IPS-NIHi7 (cell line): ENCODE measurements around the gene SNX6.
"Not testable (repeated sequence)": the region's sequence is repeated elsewhere in the genome, so short reads cannot be mapped to it uniquely, and the experiment has no call there.

Experiments
- DNase-seq: peaks from one replicate; pipeline ENCODE4 v3.0.0; 2012; ENCODE audit warnings: mixed read lengths; ENCODE audit errors: extremely low spot score

The SNX6 gene

DNA sequence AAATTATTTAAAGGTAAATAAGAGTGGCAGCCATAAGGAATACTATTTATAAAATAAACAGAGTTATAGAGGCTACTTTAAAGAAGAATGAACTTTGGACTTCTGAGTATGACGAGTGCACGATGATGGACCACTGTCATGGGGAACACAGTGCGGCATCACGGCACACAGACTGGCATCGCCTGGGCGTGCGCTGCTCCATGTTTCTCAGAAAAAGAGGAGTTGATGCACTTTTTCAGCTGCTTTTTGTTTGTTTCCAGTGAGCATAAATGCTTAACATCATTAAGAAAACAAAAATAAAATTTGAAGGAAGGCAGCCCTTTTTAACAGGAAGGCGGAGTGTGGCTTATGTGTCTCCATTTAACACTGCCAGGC is 67.2 kb downstream of the SNX6 start:
- no peak for DNase-seq

DNA sequence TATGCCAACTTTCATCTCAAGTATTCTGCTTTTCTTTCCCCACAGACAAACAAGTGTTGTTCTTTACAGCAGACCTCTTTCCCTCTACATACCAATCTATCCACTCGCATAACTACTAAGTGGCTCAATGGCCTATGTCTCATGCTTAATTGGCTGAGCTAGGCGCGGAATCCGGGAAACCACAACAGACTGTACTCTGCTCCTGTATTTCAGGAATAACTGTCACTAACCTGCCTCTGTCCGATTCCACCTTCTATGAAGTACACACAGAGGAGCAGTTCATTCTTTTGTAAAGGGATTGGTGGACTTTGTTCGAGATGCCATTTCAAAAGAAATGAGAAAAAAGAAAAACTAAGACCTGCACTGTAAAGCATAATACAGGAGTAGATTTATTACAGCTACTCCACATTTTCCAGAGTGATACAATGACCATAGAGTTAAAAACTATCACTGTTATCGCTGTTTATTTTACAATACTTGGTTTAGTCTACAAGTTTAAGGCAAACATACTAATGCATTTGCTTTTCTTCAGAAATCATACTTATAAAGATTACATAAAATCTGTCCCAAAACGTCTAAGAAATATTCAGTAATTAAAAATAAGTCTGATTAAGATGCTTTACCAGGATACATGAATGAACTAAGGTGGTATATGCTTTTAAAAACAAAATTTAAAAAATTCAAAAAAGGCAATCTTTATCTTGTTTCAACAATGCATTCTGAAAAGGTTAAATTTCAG is 67.7 kb downstream of the SNX6 start:
- not testable (repeated sequence) for DNase-seq

DNA sequence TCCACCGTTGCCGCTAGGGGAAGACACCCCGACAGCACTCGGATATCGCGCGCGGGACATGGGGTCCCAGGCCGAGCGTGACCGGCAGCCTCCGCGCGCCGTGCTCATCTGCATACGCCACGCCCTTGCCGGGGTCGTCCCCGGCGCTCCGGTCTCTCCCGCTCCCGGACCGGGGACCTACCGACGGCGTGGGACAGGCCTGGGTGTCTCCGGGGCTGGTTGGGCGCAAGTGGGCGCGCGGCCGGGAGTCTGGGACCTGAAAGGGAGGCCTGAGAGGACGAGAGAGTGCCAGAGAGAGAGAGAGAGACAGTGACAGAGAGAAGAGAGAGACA is 73.5 kb downstream of the SNX6 start:
- not testable (repeated sequence) for DNase-seq

DNA sequence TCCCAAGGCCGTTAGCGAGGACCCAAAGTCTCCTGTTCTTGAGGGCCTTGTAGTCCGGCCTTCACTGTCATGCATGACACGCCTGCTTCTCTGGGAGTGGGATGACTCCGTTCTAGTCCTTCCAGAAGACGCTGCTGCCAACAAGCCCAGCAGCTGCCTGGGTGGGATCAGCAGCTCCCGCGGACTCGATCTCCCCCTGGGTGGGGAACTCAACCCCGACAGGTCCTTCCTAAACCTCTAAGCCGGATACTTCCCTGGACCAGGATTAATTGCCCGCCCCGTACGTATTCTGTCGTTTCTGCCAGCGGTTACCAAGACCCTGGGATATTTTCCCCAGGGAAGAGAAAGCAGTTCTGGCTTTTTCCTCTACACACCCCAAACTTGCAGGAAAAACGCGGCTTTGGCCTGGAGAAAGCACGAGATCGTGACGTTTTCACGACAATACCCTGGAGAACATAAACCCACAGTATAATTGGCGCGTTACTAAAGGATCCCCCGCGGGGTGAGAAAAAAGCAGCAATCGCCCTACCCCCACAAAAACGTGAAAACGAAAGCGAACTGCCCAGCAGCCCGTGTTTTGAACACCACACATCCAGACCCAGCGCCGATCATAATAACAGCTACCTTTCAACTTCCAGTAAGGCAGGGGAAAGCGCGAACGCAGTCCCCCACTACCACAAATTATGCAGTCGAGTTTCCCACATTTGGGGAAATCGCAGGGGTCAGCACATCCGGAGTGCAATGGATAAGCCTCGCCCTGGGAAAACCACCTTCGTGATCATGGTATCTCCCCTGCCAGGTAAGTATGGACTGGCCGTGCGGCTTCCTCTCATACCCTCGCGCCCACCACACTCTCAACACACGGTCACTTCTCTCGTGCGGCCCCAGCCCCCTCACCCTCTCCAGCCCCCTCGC is 74.1 kb downstream of the SNX6 start:
- DNase-seq: not testable (repeated sequence)

DNA sequence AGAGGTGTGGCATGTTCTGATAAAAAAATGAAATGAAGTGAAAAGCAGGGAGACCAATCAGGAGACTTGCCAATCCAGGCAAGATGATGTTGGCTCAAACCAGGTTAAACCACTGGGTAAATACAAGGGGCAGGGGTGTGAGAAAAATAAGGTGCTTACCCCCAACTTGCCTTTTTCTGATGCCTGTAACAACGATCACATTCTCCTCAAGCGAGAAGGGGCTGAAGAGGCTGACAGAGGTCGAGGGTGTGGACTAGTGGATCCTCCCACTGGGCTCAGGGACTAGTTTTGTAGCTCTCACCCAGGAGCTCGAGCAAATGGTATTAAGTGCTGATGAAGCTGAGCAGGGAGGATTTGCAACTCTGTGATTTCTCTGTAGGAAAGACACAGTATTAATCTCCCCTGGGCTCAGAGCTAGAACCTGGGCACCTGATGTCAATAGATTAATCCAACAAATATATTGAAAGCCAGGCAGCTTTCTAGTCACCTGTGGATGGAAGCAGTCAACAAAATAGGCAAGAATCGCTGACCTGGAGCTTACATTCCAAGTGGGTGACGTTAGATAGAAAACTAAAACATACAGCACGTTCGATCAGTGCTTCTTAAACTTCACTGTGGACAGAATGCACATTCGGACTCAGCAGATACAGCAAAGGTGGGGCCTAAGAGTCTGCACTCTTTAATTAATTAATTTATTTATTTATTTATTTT is 75.3 kb downstream of the SNX6 start:
- peak; percentile 9 for DNase-seq

DNA sequence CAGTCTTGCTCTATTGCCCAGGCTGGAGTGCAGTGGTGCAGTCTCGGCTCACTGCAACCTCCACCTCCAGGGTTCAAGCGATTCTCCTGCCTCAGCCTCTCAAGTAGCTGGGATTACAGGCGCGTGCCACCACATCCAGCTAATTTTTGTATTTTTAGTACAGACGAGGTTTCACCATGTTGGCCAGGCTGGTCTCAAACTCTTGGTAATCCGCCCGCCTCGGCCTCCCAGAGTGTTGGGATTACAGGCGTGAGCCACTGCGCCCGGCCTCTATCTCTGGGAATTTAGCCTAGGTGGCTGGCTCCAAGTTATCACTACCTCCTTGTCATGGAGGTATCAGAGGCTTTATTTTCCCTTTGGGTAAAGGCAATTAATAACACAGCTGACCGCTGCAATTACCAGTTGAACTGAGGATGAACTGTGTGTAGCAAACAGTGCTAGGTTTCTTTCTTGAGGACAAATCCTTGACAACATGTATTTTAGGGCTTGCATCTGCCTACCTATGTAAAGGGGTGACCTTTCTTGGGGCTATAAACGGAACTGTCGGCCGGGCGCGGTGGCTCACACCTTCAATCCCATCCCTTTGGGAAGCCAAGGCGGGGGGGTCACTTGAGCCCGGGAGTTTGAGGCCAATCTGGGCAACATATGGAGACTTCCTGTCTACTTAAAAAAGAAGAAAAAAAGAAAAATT is 80.5 kb downstream of the SNX6 start:
- not testable (repeated sequence) for DNase-seq

DNA sequence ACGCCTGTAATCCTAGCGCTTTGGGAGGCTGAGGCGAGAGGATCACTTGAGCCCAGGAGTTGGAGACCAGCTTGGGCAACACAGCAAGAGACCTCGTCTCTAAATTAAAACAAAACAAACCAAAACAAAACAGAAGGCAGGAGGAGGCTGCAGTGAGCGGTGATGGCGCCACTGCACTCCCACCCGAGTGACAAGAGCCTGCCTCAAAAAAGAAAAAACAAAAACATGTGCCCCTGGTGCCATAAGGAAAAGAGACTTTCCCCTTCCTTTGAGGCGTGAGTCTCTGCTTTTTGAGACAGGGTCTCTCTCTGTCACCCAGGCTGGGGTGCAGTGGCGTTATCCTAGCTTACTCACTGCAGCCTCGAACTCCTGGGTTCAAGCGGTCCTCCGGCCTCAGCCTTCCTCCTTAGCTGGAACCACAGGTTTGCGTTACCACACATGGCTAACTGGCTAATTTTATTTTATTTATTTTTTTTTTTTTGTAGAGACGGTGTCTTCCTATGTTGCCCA is 81.4 kb downstream of the SNX6 start:
- DNase-seq: no peak

DNA sequence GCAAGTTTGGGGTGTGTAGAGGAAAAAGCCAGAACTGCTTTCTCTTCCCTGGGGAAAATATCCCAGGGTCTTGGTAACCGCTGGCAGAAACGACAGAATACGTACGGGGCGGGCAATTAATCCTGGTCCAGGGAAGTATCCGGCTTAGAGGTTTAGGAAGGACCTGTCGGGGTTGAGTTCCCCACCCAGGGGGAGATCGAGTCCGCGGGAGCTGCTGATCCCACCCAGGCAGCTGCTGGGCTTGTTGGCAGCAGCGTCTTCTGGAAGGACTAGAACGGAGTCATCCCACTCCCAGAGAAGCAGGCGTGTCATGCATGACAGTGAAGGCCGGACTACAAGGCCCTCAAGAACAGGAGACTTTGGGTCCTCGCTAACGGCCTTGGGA is 82.8 kb downstream of the SNX6 start:
- DNase-seq: not testable (repeated sequence)

DNA sequence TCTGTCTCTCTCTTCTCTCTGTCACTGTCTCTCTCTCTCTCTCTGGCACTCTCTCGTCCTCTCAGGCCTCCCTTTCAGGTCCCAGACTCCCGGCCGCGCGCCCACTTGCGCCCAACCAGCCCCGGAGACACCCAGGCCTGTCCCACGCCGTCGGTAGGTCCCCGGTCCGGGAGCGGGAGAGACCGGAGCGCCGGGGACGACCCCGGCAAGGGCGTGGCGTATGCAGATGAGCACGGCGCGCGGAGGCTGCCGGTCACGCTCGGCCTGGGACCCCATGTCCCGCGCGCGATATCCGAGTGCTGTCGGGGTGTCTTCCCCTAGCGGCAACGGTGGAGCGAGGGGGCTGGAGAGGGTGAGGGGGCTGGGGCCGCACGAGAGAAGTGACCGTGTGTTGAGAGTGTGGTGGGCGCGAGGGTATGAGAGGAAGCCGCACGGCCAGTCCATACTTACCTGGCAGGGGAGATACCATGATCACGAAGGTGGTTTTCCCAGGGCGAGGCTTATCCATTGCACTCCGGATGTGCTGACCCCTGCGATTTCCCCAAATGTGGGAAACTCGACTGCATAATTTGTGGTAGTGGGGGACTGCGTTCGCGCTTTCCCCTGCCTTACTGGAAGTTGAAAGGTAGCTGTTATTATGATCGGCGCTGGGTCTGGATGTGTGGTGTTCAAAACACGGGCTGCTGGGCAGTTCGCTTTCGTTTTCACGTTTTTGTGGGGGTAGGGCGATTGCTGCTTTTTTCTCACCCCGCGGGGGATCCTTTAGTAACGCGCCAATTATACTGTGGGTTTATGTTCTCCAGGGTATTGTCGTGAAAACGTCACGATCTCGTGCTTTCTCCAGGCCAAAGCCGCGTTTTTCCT is 83.4 kb downstream of the SNX6 start:
- not testable (repeated sequence) for DNase-seq

DNA sequence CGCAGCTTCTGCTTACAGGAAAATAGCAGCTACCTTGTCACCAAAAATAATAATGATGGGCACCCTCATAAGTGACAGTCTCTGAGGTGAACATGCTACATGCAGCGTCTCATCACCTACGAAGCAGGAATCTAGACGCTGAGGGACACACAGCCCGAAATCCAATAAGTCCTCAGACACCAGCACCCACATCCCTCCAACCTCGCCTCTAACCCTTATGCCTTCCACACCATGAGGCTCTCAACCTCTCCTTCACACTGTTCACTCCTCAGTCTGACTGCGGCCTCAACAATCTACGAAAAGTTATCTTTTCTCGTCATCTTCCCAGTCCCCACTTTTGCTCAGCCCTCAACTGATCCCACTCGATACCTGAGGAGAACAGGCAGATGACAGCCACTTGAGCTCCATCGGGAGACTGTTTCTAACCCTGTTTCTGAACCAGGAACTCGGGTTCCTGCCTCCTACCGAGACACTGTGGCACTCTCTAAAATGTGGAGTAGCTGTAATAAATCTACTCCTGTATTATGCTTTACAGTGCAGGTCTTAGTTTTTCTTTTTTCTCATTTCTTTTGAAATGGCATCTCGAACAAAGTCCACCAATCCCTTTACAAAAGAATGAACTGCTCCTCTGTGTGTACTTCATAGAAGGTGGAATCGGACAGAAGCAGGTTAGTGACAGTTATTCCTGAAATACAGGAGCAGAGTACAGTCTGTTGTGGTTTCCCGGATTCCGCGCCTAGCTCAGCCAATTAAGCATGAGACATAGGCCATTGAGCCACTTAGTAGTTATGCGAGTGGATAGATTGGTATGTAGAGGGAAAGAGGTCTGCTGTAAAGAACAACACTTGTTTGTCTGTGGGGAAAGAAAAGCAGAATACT is 89.5 kb downstream of the SNX6 start:
- DNase-seq: not testable (repeated sequence)

DNA sequence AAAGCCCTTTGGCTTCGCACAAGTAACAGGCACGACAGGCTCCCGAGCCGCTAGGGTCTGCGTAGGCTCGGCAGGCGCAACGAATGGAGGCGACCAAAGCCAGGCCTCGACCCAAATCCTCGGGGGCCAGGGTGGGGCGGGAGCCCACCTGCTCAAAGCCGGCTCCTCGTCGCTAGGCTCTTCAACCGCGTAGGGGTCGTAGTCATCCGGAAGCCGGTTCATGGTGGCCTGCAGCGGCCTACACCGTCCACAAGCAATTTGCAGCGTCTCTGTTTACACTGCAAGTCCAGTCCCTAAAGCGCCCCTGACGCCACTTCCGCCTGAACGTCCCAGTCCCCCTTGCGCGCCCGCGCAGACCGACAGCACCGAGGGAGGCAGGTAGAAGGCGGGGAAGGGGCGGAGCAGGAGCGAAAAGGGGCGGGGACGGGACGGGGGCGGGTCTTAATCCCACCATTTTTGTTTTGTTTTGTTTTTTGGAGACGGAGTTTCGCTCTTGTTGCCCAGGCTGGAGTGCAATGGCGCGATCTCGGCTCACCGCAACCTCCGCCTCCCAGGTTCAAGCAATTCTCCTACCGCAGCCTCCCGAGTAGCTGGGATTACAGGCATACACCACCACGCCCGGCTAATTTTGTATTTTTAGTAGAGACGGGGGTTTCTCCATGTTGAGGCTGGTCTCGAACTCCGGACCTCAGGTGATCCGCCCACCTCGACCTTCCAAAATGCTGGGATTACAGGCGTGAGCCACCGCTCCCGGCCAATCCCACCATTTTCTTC is 90.4 kb downstream of the SNX6 start, which contains the start of gene EAPP:
EAPP (minus strand) TSS at position 295 of the 774 bp plus-strand sequence; CDS start at position 222, 73 bp downstream.
- peak; percentile 97 for DNase-seq

DNA sequence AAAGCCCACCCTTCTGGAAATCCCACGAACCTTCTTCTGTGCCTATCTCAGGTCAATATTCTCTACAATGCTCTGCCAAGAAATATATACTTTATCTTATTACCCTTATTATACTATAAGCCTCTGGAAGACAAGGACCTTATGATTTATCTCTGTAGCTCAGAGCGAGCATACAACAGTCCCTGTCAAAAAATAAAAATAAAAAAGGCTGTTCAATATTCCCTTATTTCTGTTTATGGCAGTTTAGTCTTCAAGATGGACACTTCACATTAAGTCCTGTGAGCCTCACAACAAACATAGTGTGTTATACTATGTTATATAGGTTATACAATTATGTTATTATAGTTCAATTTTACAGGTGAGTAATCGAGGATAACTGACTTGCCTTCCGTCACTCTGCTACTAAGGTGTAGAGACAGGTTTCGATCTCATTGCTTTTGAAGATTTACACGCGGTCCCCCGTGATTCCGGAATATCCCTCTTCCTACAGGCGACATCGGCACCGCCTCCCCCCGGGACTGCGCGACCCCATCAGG is 91.0 kb downstream of the SNX6 start:
- DNase-seq: no peak

DNA sequence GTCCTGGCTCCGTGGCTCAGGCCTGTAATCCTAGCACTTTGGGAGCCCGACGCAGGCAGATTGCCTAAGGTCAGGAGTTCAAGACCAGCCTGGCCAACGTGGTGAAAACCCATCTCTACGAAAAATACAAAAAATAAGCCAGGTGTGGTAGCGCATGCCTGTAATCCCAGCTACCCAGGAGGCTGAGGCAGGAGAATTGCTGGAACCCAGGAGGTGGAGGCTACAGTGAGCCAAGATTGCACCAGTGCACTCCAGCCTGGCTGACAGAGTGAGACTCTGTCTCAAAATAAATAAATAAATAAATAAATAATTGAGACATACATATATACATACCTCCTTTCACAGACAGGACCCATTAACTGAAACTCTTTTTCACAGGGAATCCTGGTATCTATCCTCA is 91.9 kb downstream of the SNX6 start:
- not testable (repeated sequence) for DNase-seq

DNA sequence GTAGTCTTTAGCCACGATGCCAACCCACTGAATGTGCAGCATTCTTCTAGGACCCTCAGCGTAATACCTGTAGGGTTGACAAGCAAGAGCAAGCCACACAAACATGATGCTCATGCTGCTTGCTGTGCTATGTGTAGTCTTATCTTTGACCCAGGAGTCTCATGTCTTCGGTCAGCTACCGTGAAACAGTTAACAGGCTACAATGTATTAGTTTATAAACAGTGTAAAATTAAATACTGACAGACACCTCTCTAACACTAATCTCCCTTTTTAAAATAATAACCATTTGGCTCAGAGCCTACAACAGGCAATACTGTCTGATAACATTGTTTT is 92.3 kb downstream of the SNX6 start:
- DNase-seq: no peak

DNA sequence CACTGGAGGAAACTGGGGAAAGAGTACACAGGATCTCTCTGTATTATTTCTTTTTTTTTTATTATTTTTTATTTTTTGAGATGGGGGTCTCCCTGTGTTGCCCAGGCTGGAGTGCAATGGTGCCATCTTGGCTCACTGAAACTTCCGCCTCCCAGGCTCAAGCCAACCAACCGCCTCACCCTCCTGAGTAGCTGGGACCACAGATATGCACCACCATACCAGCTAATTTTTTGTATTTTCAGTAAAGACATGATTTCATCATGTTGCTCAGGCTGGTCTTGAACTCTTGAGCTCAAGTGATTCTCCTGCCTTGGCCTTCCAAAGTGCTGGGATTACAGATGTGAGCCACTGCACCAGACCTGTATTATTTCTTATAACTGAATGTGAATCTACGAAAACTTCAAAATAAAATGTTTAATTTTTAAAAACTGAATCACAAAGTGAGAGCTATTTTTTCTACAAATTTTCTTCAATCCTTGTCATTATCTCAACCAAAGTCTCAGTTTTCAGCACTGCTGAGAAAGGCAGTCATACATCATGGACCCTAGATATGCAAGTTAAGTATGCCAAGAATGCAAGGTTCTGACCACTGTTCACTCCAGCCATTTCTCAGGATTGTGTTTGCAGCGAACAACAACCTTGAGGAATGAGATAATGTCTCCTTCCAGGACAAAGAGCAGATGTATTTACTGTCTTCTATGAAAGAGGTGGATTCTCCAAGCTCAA is 92.8 kb downstream of the SNX6 start:
- no peak for DNase-seq

DNA sequence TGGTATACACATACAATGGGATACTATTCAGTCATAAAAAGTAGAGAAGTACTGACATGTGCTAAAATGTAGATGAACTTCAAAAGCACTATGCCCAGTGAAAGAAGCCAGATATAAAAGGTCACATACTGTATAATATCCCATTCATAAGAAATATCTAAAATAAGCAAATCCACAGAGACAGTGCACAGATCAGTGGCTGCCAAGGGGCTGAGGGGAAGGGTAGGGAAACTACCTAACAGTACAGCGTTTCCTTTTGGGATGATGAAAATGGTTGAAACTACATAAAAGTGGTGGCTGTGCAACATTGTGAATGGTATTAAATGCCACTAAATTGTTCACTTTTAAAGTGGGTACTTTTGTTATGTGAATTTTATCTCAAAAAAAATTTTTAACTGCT is 102.4 kb downstream of the SNX6 start:
- no peak for DNase-seq

DNA sequence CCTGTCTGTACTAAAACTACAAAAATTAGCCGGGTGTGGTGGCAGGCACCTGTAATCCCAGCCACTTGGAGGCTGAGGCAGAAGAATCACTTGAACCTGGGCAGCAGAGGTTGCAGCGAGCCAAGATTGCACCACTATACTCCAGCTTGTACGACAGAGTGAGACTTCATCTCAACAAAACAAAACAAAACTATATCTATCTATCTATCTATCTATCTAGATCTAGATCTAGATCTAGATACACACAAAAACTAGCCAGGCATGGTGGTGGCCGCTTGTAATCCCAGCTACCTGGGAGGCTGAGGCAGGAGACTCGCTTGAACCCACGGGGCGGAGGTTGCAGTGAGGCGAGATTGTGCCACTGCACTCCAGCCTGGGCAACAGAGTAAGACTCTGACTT is 105.7 kb downstream of the SNX6 start:
- not testable (repeated sequence) for DNase-seq

DNA sequence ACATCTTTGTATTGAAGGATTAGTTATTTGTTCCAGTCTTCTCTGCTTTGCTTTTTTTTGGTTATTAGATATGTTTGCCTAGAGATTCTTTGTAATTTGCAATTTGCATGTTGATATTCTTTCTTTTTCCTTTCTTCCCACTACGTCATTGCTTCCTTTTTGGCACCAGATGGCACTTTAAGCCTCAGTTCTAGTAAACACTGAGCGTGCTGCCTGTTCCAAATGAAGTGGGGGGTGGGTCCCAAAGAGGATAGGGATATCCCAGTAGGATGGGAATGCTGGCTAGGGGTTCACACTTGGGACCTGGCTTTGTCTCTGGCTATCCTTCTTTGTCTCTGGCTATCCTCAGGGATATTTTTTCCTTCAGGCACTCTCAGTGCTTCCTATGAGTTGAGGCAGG is 107.5 kb downstream of the SNX6 start:
- no peak for DNase-seq
